Tibial artery (tissue), 4 donors: Measurements from ENCODE around the gene SARDH.
"Not testable (repeated sequence)": the region's sequence is repeated elsewhere in the genome, so short reads cannot be mapped to it uniquely, and the experiment has no call there.

Source experiments
- DNase-seq, 2 donors: peaks; one replicate each; pipeline ENCODE4 v3.0.0-alpha.2; 2019
- H3K27ac ChIP-seq, 2 donors: fragments of 200-600 bp; sonication (generic) in 1 of 2; 1 replicate in 1 of 2; 2 replicates in 1 of 2; pipeline ENCODE4 v1.5.1; 2018 to 2019; ENCODE audit warnings: mild to moderate bottlenecking in 1 of 2
- H3K27me3 ChIP-seq, 2 donors: fragments of 200-600 bp; sonication (generic) in 1 of 2; one replicate each; pipeline versions ENCODE4 v1.5.1 to v1.6.0; 2016 to 2019
- H3K36me3 ChIP-seq, 3 donors: fragments of 200-600 bp; sonication (generic) in 2 of 3; one replicate each; pipeline ENCODE4 v1.5.1; 2016 to 2019; ENCODE audit warnings: mild to moderate bottlenecking in 2 of 3
- H3K4me1 ChIP-seq, 4 donors: fragments of 200-600 bp; sonication (generic) in 2 of 4; 1 replicate in 3 of 4; 2 replicates in 1 of 4; pipeline ENCODE4 v1.5.1; 2016 to 2019
- H3K4me3 ChIP-seq, 2 donors: fragments of 200-600 bp; sonication (generic) in 1 of 2; 1 replicate in 1 of 2; 2 replicates in 1 of 2; pipeline ENCODE4 v1.5.1; 2018 to 2019; ENCODE audit warnings: mild to moderate bottlenecking in 2 of 2
- H3K9me3 ChIP-seq, 3 donors: fragments of 200-600 bp; sonication (generic) in 1 of 3; one replicate each; pipeline ENCODE4 v1.5.1; 2016 to 2019
- intact Hi-C: fragments of 100-400 bp; cut with DNase I; formaldehyde crosslinking; loops from one replicate; pipeline ENCODE4 v1.15.0; 2023; ENCODE audit warnings: low total_unique reads
- TF ChIP-seq, protein P1 (sequence below), 2 experiments: fragments of 200-600 bp in 1 of 2; fragments of 450-650 bp in 1 of 2; IDR thresholded peaks; one replicate each; pipeline ENCODE4 v1.5.1; 2017 to 2019; ENCODE audit warnings: antibody characterized with exemption in 2 of 2, mild to moderate bottlenecking in 1 of 2, moderate library complexity in 1 of 2

SARDH gene

GRCh38 chr9:133631111-133631510 is 107.0 kb downstream of the SARDH start:
- intact Hi-C loops: no loop called here
- H3K27me3 ChIP-seq: peaks cover 0 to 66% of the 10 kb centered on the region in 2 donors
- DNase-seq: no peak
- H3K36me3 ChIP-seq: no peaks in the 10 kb centered on the region
- H3K27ac ChIP-seq: no peak overlapping the region
- H3K4me1 ChIP-seq: no peaks in the 10 kb centered on the region
- TF ChIP-seq, protein P1, sequence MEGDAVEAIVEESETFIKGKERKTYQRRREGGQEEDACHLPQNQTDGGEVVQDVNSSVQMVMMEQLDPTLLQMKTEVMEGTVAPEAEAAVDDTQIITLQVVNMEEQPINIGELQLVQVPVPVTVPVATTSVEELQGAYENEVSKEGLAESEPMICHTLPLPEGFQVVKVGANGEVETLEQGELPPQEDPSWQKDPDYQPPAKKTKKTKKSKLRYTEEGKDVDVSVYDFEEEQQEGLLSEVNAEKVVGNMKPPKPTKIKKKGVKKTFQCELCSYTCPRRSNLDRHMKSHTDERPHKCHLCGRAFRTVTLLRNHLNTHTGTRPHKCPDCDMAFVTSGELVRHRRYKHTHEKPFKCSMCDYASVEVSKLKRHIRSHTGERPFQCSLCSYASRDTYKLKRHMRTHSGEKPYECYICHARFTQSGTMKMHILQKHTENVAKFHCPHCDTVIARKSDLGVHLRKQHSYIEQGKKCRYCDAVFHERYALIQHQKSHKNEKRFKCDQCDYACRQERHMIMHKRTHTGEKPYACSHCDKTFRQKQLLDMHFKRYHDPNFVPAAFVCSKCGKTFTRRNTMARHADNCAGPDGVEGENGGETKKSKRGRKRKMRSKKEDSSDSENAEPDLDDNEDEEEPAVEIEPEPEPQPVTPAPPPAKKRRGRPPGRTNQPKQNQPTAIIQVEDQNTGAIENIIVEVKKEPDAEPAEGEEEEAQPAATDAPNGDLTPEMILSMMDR (IDR thresholded peaks at IDR 0.05): no peak
- H3K4me3 ChIP-seq: no peak overlapping the region
- peaks cover 0 to 11% (median 4%) of the 10 kb centered on the region in 3 donors for H3K9me3 ChIP-seq

- no peaks in the 10 kb centered on the region for H3K36me3 ChIP-seq
- H3K27ac ChIP-seq: no peak overlapping the region
- peaks cover 0 to 27% (median 16%) of the 10 kb centered on the region in 3 donors for H3K9me3 ChIP-seq
- peaks cover 0 to 51% of the 10 kb centered on the region in 2 donors for H3K27me3 ChIP-seq
- H3K4me3 ChIP-seq: no peak overlapping the region
- DNase-seq: no peak
- TF ChIP-seq, protein P1 (IDR thresholded peaks at IDR 0.05): no peak
- intact Hi-C loops: no loop called here
- H3K4me1 ChIP-seq: no peaks in the 10 kb centered on the region
These were observed 108.7 kb downstream of the SARDH start for GRCh38 chr9:133629221-133630110.

GRCh38 chr9:133628766-133629165 is 109.4 kb downstream of the SARDH start:
- intact Hi-C loops: no loop called here
- Histone ChIP-seq H3K4me3 (no peak overlapping the region), H3K27ac (no peak overlapping the region), H3K4me1 (no peaks in the 10 kb centered on the region), H3K36me3 (no peaks in the 10 kb centered on the region), H3K27me3 (peaks cover 0 to 50% of the 10 kb centered on the region in 2 donors), H3K9me3 (peaks cover 0 to 27% (median 16%) of the 10 kb centered on the region in 3 donors)
- TF ChIP-seq, protein P1 (IDR thresholded peaks at IDR 0.05): no peak
- no peak for DNase-seq

DNA sequence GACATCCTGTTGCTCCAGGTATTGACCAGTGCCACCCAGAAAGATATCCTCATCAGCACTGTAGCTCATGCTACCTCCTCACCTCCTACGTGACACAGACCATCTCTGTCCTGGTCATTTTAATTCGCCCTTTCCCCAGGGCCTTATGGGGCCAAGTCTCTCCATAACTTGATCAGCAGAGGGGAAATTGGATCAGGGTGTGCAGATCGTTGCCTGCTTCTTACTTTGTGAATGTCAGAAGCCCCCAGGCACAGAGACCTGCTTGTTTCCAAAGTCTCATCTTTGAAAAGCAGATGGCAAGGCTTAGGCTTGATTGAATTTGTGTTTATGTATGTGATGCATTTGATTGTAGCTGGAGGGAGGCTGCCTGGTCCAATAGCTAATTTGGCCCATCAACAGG is 110.8 kb downstream of the SARDH start:
- Histone ChIP-seq H3K4me3 (no peak overlapping the region), H3K36me3 (no peaks in the 10 kb centered on the region), H3K27ac (no peak overlapping the region), H3K9me3 (peaks cover 0 to 27% (median 16%) of the 10 kb centered on the region in 3 donors), H3K4me1 (no peaks in the 10 kb centered on the region), H3K27me3 (peaks cover 0 to 49% of the 10 kb centered on the region in 2 donors)
- intact Hi-C loops: no loop called here
- TF ChIP-seq, protein P1 (IDR thresholded peaks at IDR 0.05): no peak
- no peak for DNase-seq

- DNase-seq, H3K4me1 ChIP-seq, intact Hi-C loops, H3K36me3 ChIP-seq, H3K4me3 ChIP-seq, H3K27ac ChIP-seq: not testable (repeated sequence)
- H3K27me3 ChIP-seq: peaks cover 0 to 47% of the 10 kb centered on the region in 2 donors
- peaks cover 0 to 27% (median 16%) of the 10 kb centered on the region in 3 donors for H3K9me3 ChIP-seq
These were observed 112.1 kb downstream of the SARDH start for GRCh38 chr9:133626008-133626407.

DNA sequence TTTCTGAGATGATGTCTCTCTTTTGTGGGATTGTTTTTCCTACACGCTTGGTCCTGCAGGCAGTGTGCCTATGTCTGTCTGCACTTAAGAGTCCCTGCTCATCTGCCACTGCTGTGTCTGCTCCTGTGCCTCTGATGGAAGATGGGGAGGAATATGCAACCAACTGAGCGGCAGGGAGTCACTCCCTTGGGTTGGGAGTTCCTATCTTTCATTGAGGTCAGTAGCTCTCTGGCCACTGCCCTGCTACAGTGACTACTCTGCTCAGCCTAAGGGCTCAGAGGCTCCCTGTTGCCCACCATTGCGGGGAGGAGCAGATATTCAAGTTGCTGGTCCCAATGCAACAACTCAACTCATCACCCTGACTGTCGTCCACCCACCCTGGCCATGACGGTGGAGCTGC is 115.6 kb downstream of the SARDH start:
- Histone ChIP-seq H3K4me3 (no peak overlapping the region), H3K36me3 (no peaks in the 10 kb centered on the region), H3K4me1 (no peaks in the 10 kb centered on the region), H3K27me3 (peaks cover 0 to 49% of the 10 kb centered on the region in 2 donors), H3K27ac (no peak overlapping the region), H3K9me3 (peaks cover 0 to 27% (median 16%) of the 10 kb centered on the region in 3 donors)
- TF ChIP-seq, protein P1 (IDR thresholded peaks at IDR 0.05): no peak
- DNase-seq: no peak
- intact Hi-C loops: no loop called here
